AG09309 (cell line): ENCODE measurements around the gene ACTR2.
"Not testable (repeated sequence)": the region's sequence is repeated elsewhere in the genome, so short reads cannot be mapped to it uniquely, and the experiment has no call there.

Source experiments
- DNase-seq: peaks from one replicate; pipeline ENCODE4 v3.0.0-alpha.2; 2010; ENCODE audit warnings: low read depth
- H3K4me3 ChIP-seq: 2 replicates; pipeline ENCODE4 v1.5.1; 2011; ENCODE audit warnings: mild to moderate bottlenecking, low read depth, low read length, moderate library complexity; ENCODE audit not compliant: control insufficient read depth
- CTCF ChIP-seq: IDR thresholded peaks from 2 replicates; pipeline ENCODE4 v1.5.1; 2011; ENCODE audit warnings: mild to moderate bottlenecking, low read depth, low read length, inconsistent platforms; ENCODE audit not compliant: insufficient read depth, control insufficient read depth; ENCODE audit errors: missing control alignments

Gene ACTR2

GRCh38 chr2:65212619-65213018 lies 15.0 kb upstream of the ACTR2 start:
- no peak for TF ChIP-seq CTCF
- no peak for DNase-seq
- no peak overlapping the region for H3K4me3 ChIP-seq

- no peak for DNase-seq
- no peak for TF ChIP-seq CTCF
- H3K4me3 ChIP-seq = no peak overlapping the region
Measured at GRCh38 chr2:65213035-65213434, 14.6 kb upstream of the ACTR2 start.

GRCh38 chr2:65214361-65214760 lies 13.3 kb upstream of the ACTR2 start:
- no peak overlapping the region for H3K4me3 ChIP-seq
- TF ChIP-seq CTCF = no peak
- no peak for DNase-seq

GRCh38 chr2:65214843-65215242 lies 12.8 kb upstream of the ACTR2 start:
- TF ChIP-seq CTCF = no peak

GRCh38 chr2:65215946-65216345 lies 11.7 kb upstream of the ACTR2 start:
- no peak for DNase-seq
- TF ChIP-seq CTCF = no peak
- no peak overlapping the region for H3K4me3 ChIP-seq

More at GRCh38 chr2:65214843-65215242, 12.8 kb upstream of the ACTR2 start:
- H3K4me3 ChIP-seq = no peak overlapping the region
- DNase-seq = no peak

- TF ChIP-seq CTCF = no peak
- no peak for DNase-seq
- no peak overlapping the region for H3K4me3 ChIP-seq
Measured at GRCh38 chr2:65220432-65221131, 7.0 kb upstream of the ACTR2 start.

GRCh38 chr2:65221275-65221674 lies 6.4 kb upstream of the ACTR2 start:
- DNase-seq, H3K4me3 ChIP-seq: not testable (repeated sequence)
